ENCODE data around the gene PRKD1.

The PRKD1 gene

DNA sequence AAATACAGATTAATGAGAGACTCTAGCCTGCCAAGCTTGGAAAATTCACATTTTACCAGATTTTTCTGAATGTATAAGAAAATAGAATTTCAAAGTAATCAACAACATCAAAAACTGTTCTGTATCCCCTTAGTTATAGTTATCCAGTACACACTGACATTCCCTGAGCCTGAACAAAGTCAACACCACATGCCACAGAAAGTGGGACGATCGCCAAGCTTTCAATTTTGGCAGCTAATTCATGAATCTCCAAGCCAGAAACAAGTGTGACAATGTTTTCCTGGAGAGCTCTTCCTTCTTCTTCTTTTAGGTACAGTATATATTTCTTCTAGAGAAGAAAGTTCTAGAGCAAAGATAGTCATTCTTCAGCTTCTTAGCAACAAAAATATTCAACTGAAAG is 290.2 kb downstream of the PRKD1 start:
- H3K4me3 ChIP-seq (ENCODE audit: low read length): no peak overlapping the region
- DNase-seq (ENCODE audit: low read depth): no peak
- TF ChIP-seq CTCF (conservative IDR thresholded peaks at IDR 0.05; ENCODE audit: low read depth, low read length): no peak

GRCh38 chr14:29636870-29637269 is 290.8 kb downstream of the PRKD1 start:
- no peak for TF ChIP-seq CTCF (conservative IDR thresholded peaks at IDR 0.05; ENCODE audit: low read depth, low read length)
- DNase-seq (ENCODE audit: low read depth): no peak

GRCh38 chr14:29630566-29631160 is 297.0 kb downstream of the PRKD1 start:
- no peak overlapping the region for H3K4me3 ChIP-seq (ENCODE audit: low read length)
- DNase-seq (ENCODE audit: low read depth): no peak
- no peak for TF ChIP-seq CTCF (conservative IDR thresholded peaks at IDR 0.05; ENCODE audit: low read depth, low read length)

More at GRCh38 chr14:29636870-29637269, 290.8 kb downstream of the PRKD1 start:
- H3K4me3 ChIP-seq (ENCODE audit: low read length): no peak overlapping the region

GRCh38 chr14:29629839-29630238 is 297.8 kb downstream of the PRKD1 start:
- no peak for DNase-seq (ENCODE audit: low read depth)
- no peak for TF ChIP-seq CTCF (conservative IDR thresholded peaks at IDR 0.05; ENCODE audit: low read depth, low read length)
- H3K4me3 ChIP-seq (ENCODE audit: low read length): no peak overlapping the region

DNA sequence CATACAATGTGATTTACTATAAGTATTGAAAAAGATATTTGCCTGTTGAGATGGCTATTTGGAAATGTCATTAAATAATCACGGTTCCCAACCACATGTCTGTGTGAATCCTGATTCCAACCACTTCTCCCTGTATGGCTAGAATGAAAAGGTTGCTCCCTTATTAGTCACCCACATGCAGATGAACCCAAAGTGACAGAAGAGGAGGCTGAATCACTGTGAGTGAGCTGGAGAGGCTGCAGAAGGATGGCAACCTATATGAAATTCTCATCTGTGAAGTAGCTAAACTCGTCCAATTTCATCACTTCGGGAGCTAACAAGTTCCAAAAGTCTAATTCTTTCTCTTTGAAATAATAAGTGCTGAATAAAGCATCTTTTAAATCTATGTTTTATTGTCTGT is 300.5 kb downstream of the PRKD1 start:
- no peak for DNase-seq (ENCODE audit: low read depth)
- no peak for TF ChIP-seq CTCF (conservative IDR thresholded peaks at IDR 0.05; ENCODE audit: low read depth, low read length)
- H3K4me3 ChIP-seq (ENCODE audit: low read length): no peak overlapping the region

GRCh38 chr14:29618323-29619067 is 309.2 kb downstream of the PRKD1 start:
- no peak for TF ChIP-seq CTCF (conservative IDR thresholded peaks at IDR 0.05; ENCODE audit: low read depth, low read length)
- DNase-seq (ENCODE audit: low read depth): no peak
- no peak overlapping the region for H3K4me3 ChIP-seq (ENCODE audit: low read length)

DNA sequence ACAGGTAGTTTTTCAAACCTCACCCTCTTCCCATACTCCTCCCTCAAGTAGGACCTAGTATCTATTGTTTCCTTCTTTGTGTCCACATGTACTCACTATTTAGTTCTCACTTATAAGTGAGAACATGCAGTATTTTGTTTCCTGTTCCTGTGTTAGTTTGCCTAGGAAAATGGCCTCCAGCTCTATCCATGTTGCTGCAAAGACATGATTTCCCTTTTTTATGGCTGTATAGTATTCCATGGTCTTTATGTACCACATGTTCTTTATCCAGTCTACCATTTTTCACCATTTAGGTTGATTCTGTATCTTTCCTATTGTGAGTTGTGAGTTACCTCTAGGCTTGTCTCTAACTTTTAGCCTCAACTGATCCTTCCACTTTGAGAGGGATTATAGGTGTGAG is 310.7 kb downstream of the PRKD1 start:
- TF ChIP-seq CTCF (conservative IDR thresholded peaks at IDR 0.05; ENCODE audit: low read depth, low read length): no peak
- DNase-seq (ENCODE audit: low read depth): no peak
- H3K4me3 ChIP-seq (ENCODE audit: low read length): no peak overlapping the region

Data from retinal pigment epithelial cell (primary cell).